Neural progenitor cell (in vitro differentiated cells): ENCODE measurements around the gene FBXL4.

Source experiments
- CTCF ChIP-seq: fragments of 200-600 bp; sonication (generic); IDR thresholded peaks from 2 replicates; pipeline ENCODE4 v1.5.1; 2017; ENCODE audit warnings: antibody characterized with exemption, mild to moderate bottlenecking
- EZH2 ChIP-seq: fragments of 200-600 bp; sonication (generic); IDR thresholded peaks from 2 replicates; pipeline ENCODE4 v1.6.1; 2017; ENCODE audit warnings: antibody characterized with exemption, mild to moderate bottlenecking, moderate library complexity
- EZH2phosphoT487 ChIP-seq: fragments of 200-600 bp; sonication (generic); IDR thresholded peaks from 2 replicates; pipeline ENCODE4 v1.6.1; 2017; ENCODE audit warnings: antibody characterized with exemption

DNA sequence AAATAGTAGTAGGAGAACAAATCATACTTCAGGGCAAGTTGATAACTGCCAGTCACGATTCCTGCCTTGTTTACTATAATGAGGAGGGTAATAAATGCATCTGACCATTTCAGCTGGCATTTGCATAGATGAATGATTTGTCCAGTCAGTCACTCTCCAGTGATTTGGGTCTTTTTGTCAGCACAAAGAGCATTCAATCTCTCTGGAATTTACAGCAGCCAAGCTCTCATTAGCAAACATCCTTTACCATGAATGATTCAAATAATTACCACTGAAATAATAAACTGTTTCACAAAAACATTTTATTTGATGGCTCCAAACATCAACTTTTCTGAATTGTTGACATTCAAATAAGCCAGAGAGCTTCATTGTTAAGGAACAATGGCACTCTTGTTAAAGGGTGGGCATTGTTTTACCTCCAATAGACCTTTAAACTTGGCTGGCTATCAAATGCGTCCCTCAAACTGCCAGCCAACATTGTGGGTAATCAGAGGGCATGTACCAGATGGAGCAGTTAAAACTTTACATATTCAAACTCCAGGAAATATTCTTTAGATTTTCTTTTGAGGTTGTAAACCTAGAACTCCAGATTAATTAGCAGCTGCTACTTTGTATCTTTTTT, 30.0 kb upstream of the FBXL4 start:
- TF ChIP-seq CTCF (no peak), EZH2 (no peak), EZH2phosphoT487 (no peak)
